Measurements from ENCODE around the gene ARSG. TPM values are rescaled to one million over a fixed set of nuclear protein-coding genes. Genes with fewer than 3 reads are reported as not detected.

The ARSG gene
- total and polyA plus RNA-seq, 2 experiments from 2014 or later, result 1.7 to 5.1 TPM

DNA sequence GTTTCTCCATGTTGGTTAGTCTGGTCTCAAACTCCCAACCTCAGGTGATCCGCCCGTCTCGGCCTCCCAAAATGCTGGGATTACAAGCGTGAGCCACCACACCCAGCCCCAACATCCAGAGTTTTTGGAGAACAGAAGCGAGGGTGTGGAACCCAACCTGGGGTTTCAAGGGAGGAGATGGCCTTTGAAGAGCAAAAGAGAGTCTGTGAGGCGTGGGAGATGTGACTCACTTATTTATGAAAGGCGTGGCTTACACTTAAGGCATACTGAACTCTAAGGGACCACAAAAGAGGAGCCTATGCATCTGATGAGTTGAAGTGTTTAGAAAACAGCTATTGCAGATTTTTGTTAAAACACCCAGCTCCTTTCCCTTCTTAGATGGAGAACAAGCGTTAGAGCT lies 18.9 kb downstream of the ARSG start:
- Histone ChIP-seq H3K4me1 (ENCODE audit: insufficient read depth) (no peaks in the 10 kb centered on the region), H3K4me3 (no peak overlapping the region), H2AFZ (no peak overlapping the region), H3F3A (replicated peaks; ENCODE audit: low read depth) (no peaks in the 10 kb centered on the region), H3K36me3 (ENCODE audit: insufficient read depth) (no peaks in the 10 kb centered on the region; the same call in 1 of the 2 replicates), H3K79me2 (replicated peaks; ENCODE audit: insufficient read depth) (no peaks in the 10 kb centered on the region), H3K27me3 (ENCODE audit: insufficient read depth) (no peaks in the 10 kb centered on the region), H3K4me2 (no peak overlapping the region), H3K9me2 (ENCODE audit: insufficient read depth) (0 out of 2 replicates have a peak, but pooled peaks cover 2% of the 10 kb centered on the region), H4K20me1 (replicated peaks; ENCODE audit: insufficient read depth) (no peaks in the 10 kb centered on the region), H3K27ac (ENCODE audit: low read depth) (no peak overlapping the region)
- peaks cover 17% of the 10 kb centered on the region for H3K36me3 Mint-ChIP-seq (ENCODE audit: low read depth)
- no peaks in the 10 kb centered on the region; the same call in 1 of the 3 replicates for H3K9me3 Mint-ChIP-seq
- H3K4me3 Mint-ChIP-seq, result no peak overlapping the region
- H3K4me1 Mint-ChIP-seq, result no peaks in the 10 kb centered on the region; the same call in 1 of the 3 replicates
- DNase-seq (ENCODE audit: low spot score), result no peak
- H3K27ac Mint-ChIP-seq, result no peak overlapping the region
- TF ChIP-seq CREB1 (CRISPR knock-in tag; IDR thresholded peaks at IDR 0.05; ENCODE audit: low read depth) (no peak), ZNF462 (CRISPR knock-in tag; IDR thresholded peaks at IDR 0.05) (no peak), EZH2 (IDR thresholded peaks at IDR 0.05; ENCODE audit: low read depth, unreplicated experiment) (no peak), JUNB (IDR thresholded peaks at IDR 0.05; ENCODE audit: unreplicated experiment) (no peak), CTCF (conservative IDR thresholded peaks at IDR 0.05; ENCODE audit: low read depth in 2 of 2) (no peak), ZNF331 (CRISPR knock-in tag; IDR thresholded peaks at IDR 0.05; ENCODE audit: low read depth) (no peak), POLR2AphosphoS5 (IDR thresholded peaks at IDR 0.05; ENCODE audit: low read depth) (no peak), ETS1 (IDR thresholded peaks at IDR 0.05) (no peak), REST (IDR thresholded peaks at IDR 0.05; ENCODE audit: unreplicated experiment) (no peak)
- ATAC-seq, result no peak
- peaks cover 5% of the 10 kb centered on the region for H3K27me3 Mint-ChIP-seq (ENCODE audit: insufficient read depth, low read depth, poor library complexity)
